GM23338 (cell line): ENCODE results near the gene CCDC30. TPM values are rescaled to one million over a fixed set of nuclear protein-coding genes. Genes with fewer than 3 reads are reported as not detected.

Experiments
- ATAC-seq: fragments of 200-7000 bp; cut with Tn5 transposase; 3 replicates; pipeline ENCODE4 v1.9.1; 2020
- DNase-seq: peaks from one replicate; pipeline ENCODE4 v3.0.0-alpha.2; 2015; ENCODE audit warnings: low spot score
- H2AFZ ChIP-seq: fragments of 200-600 bp; sonication (generic); 2 replicates; pipeline ENCODE4 v1.8.0; 2016; ENCODE audit warnings: antibody characterized with exemption, mild to moderate bottlenecking, moderate library complexity
- H3F3A ChIP-seq: fragments of 200-600 bp; sonication (generic); replicated peaks from 2 replicates; pipeline ENCODE4 v1.8.0; 2017; ENCODE audit warnings: antibody characterized with exemption, mixed run types, low read depth
- H3K27ac ChIP-seq: fragments of 200-600 bp; sonication (generic); 2 replicates; pipeline ENCODE4 v1.6.1; 2016; ENCODE audit warnings: low read depth
- H3K27me3 ChIP-seq: fragments of 200-600 bp; sonication (generic); 2 replicates; pipeline ENCODE4 v1.8.0; 2016; ENCODE audit warnings: mild to moderate bottlenecking, mixed run types, moderate library complexity; ENCODE audit not compliant: insufficient read depth
- H3K36me3 ChIP-seq: fragments of 200-600 bp; sonication (generic); 2 replicates; pipeline ENCODE4 v1.8.0; 2016; ENCODE audit warnings: mild to moderate bottlenecking; ENCODE audit not compliant: insufficient read depth
- H3K4me1 ChIP-seq: fragments of 200-600 bp; sonication (generic); 2 replicates; pipeline ENCODE4 v1.8.0; 2016; ENCODE audit warnings: mild to moderate bottlenecking, moderate library complexity; ENCODE audit not compliant: insufficient read depth
- H3K4me2 ChIP-seq: fragments of 200-600 bp; sonication (generic); 2 replicates; pipeline ENCODE4 v1.7.1; 2017; ENCODE audit warnings: mixed run types
- H3K4me3 ChIP-seq: fragments of 200-600 bp; sonication (generic); 2 replicates; pipeline ENCODE4 v1.6.1; 2016; ENCODE audit warnings: mixed run types
- H3K79me2 ChIP-seq: fragments of 200-600 bp; sonication (generic); replicated peaks from 2 replicates; pipeline ENCODE4 v1.8.0; 2017; ENCODE audit warnings: mild to moderate bottlenecking; ENCODE audit not compliant: insufficient read depth
- H3K9me2 ChIP-seq: fragments of 200-600 bp; sonication (generic); 2 replicates; pipeline ENCODE4 v1.8.0; 2017; ENCODE audit not compliant: insufficient read depth
- H4K20me1 ChIP-seq: fragments of 200-600 bp; sonication (generic); replicated peaks from 2 replicates; pipeline ENCODE4 v1.8.0; 2017; ENCODE audit warnings: mild to moderate bottlenecking; ENCODE audit not compliant: insufficient read depth
- H3K27ac Mint-ChIP-seq: 2 replicates; pipeline ENCODE4 v1.8.0; 2020; ENCODE audit warnings: inconsistent platforms, mild to moderate bottlenecking, moderate library complexity, mixed read lengths
- H3K27me3 Mint-ChIP-seq: 3 replicates; pipeline ENCODE4 v1.8.0; 2022; ENCODE audit warnings: low read depth, mild to moderate bottlenecking, moderate library complexity, mixed read lengths, inconsistent platforms; ENCODE audit not compliant: insufficient read depth, poor library complexity
- H3K36me3 Mint-ChIP-seq: 3 replicates; pipeline ENCODE4 v1.8.0; 2021; ENCODE audit warnings: low read depth, mild to moderate bottlenecking, inconsistent platforms, moderate library complexity, mixed read lengths
- H3K4me1 Mint-ChIP-seq: 3 replicates; pipeline ENCODE4 v1.8.0; 2020; ENCODE audit warnings: mild to moderate bottlenecking, inconsistent platforms, mixed read lengths
- H3K4me3 Mint-ChIP-seq: 3 replicates; pipeline ENCODE4 v1.8.0; 2021; ENCODE audit warnings: moderate library complexity, mild to moderate bottlenecking, inconsistent platforms, mixed read lengths
- H3K9me3 Mint-ChIP-seq: 3 replicates; pipeline ENCODE4 v1.8.0; 2020; ENCODE audit warnings: moderate library complexity, mild to moderate bottlenecking, inconsistent platforms, mixed read lengths
- CREB1 ChIP-seq: fragments of 250-450 bp; sonication (Bioruptor Pico); IDR thresholded peaks from 2 replicates; pipeline ENCODE4 v1.5.0; 2020; ENCODE audit warnings: low read depth, mild to moderate bottlenecking, moderate library complexity
- EZH2 ChIP-seq: fragments of 200-600 bp; sonication (generic); IDR thresholded peaks from one replicate; pipeline ENCODE4 v1.8.0; 2017; ENCODE audit warnings: antibody characterized with exemption, mild to moderate bottlenecking, low read depth; ENCODE audit not compliant: unreplicated experiment
- EZH2phosphoT487 ChIP-seq: fragments of 200-600 bp; sonication (generic); IDR thresholded peaks from one replicate; pipeline ENCODE4 v1.8.1; 2018; ENCODE audit warnings: antibody characterized with exemption; ENCODE audit not compliant: unreplicated experiment
- JUNB ChIP-seq: IDR thresholded peaks from one replicate; pipeline ENCODE4 v1.6.1; 2016; ENCODE audit warnings: antibody characterized with exemption; ENCODE audit not compliant: unreplicated experiment
- ZNF331 ChIP-seq: fragments of 250-450 bp; sonication (Bioruptor Pico); IDR thresholded peaks from 2 replicates; pipeline ENCODE4 v1.5.0; 2020; ENCODE audit warnings: low read depth, mild to moderate bottlenecking, moderate library complexity
- polyA plus RNA-seq: library from polyadenylated mRNA; unstranded; fragments of >200 nt; fragmentation: Nextera tagmentation; extraction: Ambion mirVana; gene quantifications from 2 replicates; pipeline ENCODE4 v1.2.1, GENCODE V29; 2016
- total RNA-seq: library from RNA; depleted of rRNA; stranded (reverse); fragments of >200 nt; shearing (Covaris generic); gene quantifications from 2 replicates; pipeline ENCODE4 v1.2.3, GENCODE V29; 2014
- TF ChIP-seq, protein P1 (sequence below): fragments of 250-450 bp; sonication (Bioruptor Pico); IDR thresholded peaks from 2 replicates; pipeline ENCODE4 v1.5.0; 2020; ENCODE audit warnings: mild to moderate bottlenecking, moderate library complexity
- TF ChIP-seq, protein P2 (sequence below): IDR thresholded peaks from 2 replicates; pipeline ENCODE4 v1.6.1; 2016; ENCODE audit warnings: antibody characterized with exemption
- TF ChIP-seq, protein P3 (sequence below): IDR thresholded peaks from one replicate; pipeline ENCODE4 v1.6.1; 2018; ENCODE audit warnings: antibody characterized with exemption; ENCODE audit not compliant: unreplicated experiment

The CCDC30 gene
- total and polyA plus RNA-seq, 2 experiments from 2014 or later: 0.56 to 1.8 TPM

DNA sequence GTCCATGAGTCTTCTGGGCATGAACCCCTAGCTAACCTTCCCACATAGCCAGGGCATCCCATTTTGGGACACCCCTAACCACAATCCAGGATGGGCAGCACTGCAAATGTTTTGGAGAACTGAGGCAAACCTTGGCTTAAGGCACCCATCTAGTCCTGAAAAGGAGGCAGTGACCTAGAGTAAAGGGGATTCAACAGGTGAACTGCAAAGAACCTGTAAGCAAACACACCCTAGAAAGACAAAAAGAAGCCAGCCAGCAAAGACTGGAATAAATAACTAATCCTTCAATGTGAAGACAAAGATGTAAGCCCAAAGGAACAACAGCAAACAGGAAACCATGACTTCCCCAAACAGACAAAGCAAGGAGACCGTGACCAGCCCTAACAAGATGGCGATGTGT lies 138.4 kb downstream of the CCDC30 start (continued):
- TF ChIP-seq, protein P1, sequence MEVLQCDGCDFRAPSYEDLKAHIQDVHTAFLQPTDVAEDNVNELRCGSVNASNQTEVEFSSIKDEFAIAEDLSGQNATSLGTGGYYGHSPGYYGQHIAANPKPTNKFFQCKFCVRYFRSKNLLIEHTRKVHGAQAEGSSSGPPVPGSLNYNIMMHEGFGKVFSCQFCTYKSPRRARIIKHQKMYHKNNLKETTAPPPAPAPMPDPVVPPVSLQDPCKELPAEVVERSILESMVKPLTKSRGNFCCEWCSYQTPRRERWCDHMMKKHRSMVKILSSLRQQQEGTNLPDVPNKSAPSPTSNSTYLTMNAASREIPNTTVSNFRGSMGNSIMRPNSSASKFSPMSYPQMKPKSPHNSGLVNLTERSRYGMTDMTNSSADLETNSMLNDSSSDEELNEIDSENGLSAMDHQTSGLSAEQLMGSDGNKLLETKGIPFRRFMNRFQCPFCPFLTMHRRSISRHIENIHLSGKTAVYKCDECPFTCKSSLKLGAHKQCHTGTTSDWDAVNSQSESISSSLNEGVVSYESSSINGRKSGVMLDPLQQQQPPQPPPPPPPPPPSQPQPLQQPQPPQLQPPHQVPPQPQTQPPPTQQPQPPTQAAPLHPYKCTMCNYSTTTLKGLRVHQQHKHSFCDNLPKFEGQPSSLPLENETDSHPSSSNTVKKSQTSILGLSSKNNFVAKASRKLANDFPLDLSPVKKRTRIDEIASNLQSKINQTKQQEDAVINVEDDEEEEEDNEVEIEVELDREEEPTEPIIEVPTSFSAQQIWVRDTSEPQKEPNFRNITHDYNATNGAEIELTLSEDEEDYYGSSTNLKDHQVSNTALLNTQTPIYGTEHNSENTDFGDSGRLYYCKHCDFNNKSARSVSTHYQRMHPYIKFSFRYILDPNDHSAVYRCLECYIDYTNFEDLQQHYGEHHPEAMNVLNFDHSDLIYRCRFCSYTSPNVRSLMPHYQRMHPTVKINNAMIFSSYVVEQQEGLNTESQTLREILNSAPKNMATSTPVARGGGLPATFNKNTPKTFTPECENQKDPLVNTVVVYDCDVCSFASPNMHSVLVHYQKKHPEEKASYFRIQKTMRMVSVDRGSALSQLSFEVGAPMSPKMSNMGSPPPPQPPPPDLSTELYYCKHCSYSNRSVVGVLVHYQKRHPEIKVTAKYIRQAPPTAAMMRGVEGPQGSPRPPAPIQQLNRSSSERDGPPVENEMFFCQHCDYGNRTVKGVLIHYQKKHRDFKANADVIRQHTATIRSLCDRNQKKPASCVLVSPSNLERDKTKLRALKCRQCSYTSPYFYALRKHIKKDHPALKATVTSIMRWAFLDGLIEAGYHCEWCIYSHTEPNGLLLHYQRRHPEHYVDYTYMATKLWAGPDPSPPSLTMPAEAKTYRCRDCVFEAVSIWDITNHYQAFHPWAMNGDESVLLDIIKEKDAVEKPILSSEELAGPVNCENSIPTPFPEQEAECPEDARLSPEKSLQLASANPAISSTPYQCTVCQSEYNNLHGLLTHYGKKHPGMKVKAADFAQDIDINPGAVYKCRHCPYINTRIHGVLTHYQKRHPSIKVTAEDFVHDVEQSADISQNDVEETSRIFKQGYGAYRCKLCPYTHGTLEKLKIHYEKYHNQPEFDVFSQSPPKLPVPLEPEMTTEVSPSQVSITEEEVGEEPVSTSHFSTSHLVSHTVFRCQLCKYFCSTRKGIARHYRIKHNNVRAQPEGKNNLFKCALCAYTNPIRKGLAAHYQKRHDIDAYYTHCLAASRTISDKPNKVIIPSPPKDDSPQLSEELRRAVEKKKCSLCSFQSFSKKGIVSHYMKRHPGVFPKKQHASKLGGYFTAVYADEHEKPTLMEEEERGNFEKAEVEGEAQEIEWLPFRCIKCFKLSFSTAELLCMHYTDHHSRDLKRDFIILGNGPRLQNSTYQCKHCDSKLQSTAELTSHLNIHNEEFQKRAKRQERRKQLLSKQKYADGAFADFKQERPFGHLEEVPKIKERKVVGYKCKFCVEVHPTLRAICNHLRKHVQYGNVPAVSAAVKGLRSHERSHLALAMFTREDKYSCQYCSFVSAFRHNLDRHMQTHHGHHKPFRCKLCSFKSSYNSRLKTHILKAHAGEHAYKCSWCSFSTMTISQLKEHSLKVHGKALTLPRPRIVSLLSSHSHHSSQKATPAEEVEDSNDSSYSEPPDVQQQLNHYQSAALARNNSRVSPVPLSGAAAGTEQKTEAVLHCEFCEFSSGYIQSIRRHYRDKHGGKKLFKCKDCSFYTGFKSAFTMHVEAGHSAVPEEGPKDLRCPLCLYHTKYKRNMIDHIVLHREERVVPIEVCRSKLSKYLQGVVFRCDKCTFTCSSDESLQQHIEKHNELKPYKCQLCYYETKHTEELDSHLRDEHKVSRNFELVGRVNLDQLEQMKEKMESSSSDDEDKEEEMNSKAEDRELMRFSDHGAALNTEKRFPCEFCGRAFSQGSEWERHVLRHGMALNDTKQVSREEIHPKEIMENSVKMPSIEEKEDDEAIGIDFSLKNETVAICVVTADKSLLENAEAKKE (CRISPR knock-in tag): no peak
- no peak for TF ChIP-seq EZH2phosphoT487
- no peak for TF ChIP-seq JUNB
- no peak for TF ChIP-seq CREB1
- TF ChIP-seq, protein P2, sequence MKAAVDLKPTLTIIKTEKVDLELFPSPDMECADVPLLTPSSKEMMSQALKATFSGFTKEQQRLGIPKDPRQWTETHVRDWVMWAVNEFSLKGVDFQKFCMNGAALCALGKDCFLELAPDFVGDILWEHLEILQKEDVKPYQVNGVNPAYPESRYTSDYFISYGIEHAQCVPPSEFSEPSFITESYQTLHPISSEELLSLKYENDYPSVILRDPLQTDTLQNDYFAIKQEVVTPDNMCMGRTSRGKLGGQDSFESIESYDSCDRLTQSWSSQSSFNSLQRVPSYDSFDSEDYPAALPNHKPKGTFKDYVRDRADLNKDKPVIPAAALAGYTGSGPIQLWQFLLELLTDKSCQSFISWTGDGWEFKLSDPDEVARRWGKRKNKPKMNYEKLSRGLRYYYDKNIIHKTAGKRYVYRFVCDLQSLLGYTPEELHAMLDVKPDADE: no peak
- no peak for TF ChIP-seq EZH2

DNA sequence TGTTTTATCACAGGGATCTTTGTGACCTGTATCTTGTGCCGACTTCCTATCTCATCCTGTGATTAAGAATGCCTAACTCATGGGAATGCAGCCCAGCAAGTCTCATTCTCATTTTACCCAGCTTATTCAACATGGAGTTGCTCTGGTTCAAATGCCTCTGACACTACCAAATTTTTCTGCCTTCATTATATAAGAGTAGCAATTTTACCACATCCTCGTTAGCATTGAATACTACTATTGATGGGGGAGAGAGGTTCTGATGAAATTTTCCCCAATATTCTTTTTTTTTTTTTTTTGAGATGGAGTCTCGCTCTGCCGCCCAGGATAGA lies 150.7 kb downstream of the CCDC30 start:
- Histone ChIP-seq H3K4me2 (no peak overlapping the region), H3K27me3 (no peaks in the 10 kb centered on the region), H3K79me2 (no peaks in the 10 kb centered on the region), H3F3A (no peaks in the 10 kb centered on the region), H3K27ac (no peak overlapping the region), H3K4me3 (no peak overlapping the region), H3K36me3 (no peaks in the 10 kb centered on the region), H3K9me2 (no peaks in the 10 kb centered on the region), H3K4me1 (no peaks in the 10 kb centered on the region), H2AFZ (no peak overlapping the region), H4K20me1 (no peaks in the 10 kb centered on the region)
- Mint-ChIP-seq H3K9me3 (peaks cover 5% of the 10 kb centered on the region; the same call in 1 of the 3 replicates), H3K4me1 (peaks cover 2% of the 10 kb centered on the region; the same call in 1 of the 3 replicates), H3K27ac (no peak overlapping the region), H3K36me3 (no peaks in the 10 kb centered on the region), H3K4me3 (no peak overlapping the region), H3K27me3 (no peaks in the 10 kb centered on the region)
- no peak for ATAC-seq
- DNase-seq: no peak
- TF ChIP-seq EZH2phosphoT487 (no peak), CREB1 (no peak), JUNB (no peak), EZH2 (no peak), ZNF331 (no peak)
- TF ChIP-seq, protein P3, sequence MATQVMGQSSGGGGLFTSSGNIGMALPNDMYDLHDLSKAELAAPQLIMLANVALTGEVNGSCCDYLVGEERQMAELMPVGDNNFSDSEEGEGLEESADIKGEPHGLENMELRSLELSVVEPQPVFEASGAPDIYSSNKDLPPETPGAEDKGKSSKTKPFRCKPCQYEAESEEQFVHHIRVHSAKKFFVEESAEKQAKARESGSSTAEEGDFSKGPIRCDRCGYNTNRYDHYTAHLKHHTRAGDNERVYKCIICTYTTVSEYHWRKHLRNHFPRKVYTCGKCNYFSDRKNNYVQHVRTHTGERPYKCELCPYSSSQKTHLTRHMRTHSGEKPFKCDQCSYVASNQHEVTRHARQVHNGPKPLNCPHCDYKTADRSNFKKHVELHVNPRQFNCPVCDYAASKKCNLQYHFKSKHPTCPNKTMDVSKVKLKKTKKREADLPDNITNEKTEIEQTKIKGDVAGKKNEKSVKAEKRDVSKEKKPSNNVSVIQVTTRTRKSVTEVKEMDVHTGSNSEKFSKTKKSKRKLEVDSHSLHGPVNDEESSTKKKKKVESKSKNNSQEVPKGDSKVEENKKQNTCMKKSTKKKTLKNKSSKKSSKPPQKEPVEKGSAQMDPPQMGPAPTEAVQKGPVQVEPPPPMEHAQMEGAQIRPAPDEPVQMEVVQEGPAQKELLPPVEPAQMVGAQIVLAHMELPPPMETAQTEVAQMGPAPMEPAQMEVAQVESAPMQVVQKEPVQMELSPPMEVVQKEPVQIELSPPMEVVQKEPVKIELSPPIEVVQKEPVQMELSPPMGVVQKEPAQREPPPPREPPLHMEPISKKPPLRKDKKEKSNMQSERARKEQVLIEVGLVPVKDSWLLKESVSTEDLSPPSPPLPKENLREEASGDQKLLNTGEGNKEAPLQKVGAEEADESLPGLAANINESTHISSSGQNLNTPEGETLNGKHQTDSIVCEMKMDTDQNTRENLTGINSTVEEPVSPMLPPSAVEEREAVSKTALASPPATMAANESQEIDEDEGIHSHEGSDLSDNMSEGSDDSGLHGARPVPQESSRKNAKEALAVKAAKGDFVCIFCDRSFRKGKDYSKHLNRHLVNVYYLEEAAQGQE: no peak
- TF ChIP-seq, protein P2: no peak
